ENCODE data around the gene TSPO. TPM values are rescaled to one million over a fixed set of nuclear protein-coding genes. Genes with fewer than 3 reads are reported as not detected.

Gene TSPO
- total RNA-seq, 1 experiment from 2014 or later, result 44.6 TPM

DNA sequence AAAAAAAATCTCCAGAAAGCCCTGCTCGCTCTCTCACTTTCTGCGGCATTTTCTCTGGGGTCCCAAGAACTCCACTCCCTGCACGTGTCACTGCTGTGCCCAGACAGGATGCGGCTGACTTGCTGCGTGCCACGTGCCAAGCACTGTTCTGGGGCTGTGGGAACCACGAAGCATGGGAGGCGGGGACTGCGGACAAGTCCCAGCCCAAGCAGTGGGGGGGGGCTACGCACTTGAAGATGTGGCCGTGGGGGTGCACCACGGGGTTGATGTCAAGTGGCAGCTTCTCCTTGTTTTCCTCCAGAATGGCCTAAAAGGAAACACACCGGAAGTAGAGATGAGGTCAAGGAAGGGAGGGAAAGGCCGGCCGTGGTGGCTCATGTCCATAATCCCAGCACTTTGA, 24.7 kb downstream of the TSPO start:
- POLR2A ChIA-PET, result no interaction called here
- intact Hi-C loops (cut with micrococcal nuclease; ENCODE audit: unreplicated experiment), result no loop called here
- no peaks in the 10 kb centered on the region for H3K9me3 Mint-ChIP-seq (ENCODE audit: unreplicated experiment)

GRCh38 chr22:43177479-43177878, 26.1 kb downstream of the TSPO start:
- Histone ChIP-seq H3K27me3 (replicated peaks; ENCODE audit: control insufficient read depth, insufficient read depth, low read length) (no peaks in the 10 kb centered on the region), H3K36me3 (ENCODE audit: control insufficient read depth, insufficient read depth, low read length) (peaks cover 6% of the 10 kb centered on the region), H3K4me1 (no peaks in the 10 kb centered on the region), H3K9me3 (no peaks in the 10 kb centered on the region), H3K4me3 (ENCODE audit: low read depth, low read length) (no peak overlapping the region)
- BruUV-seq (replicated peaks), result TSS peak; percentile 13
- Mint-ChIP-seq H3K4me1 (ENCODE audit: low read depth, unreplicated experiment) (no peaks in the 10 kb centered on the region), H3K27ac (ENCODE audit: unreplicated experiment) (no peak overlapping the region), H3K9me3 (ENCODE audit: unreplicated experiment) (no peaks in the 10 kb centered on the region), H3K36me3 (ENCODE audit: insufficient read depth, unreplicated experiment) (peaks cover 47% of the 10 kb centered on the region), H3K4me3 (ENCODE audit: unreplicated experiment) (no peak overlapping the region), H3K27me3 (ENCODE audit: insufficient read depth, unreplicated experiment) (no peaks in the 10 kb centered on the region)
- CTCF ChIA-PET, result no interaction called here
- no peak for TF ChIP-seq CTCF (IDR thresholded peaks at IDR 0.05; ENCODE audit: insufficient read depth in 1 of 2, low read depth in 1 of 2, low read length in 1 of 2, severe bottlenecking in 1 of 2, unreplicated experiment in 1 of 2)
- intact Hi-C loops (cut with micrococcal nuclease; ENCODE audit: unreplicated experiment), result no loop called here
- no peak for DNase-seq
- POLR2A ChIA-PET, result no interaction called here

More for the DNA sequence above, 24.7 kb downstream of the TSPO start:
- Mint-ChIP-seq H3K4me3 (ENCODE audit: unreplicated experiment) (no peak overlapping the region), H3K27me3 (ENCODE audit: insufficient read depth, unreplicated experiment) (no peaks in the 10 kb centered on the region), H3K27ac (ENCODE audit: unreplicated experiment) (no peak overlapping the region), H3K4me1 (ENCODE audit: low read depth, unreplicated experiment) (no peaks in the 10 kb centered on the region), H3K36me3 (ENCODE audit: insufficient read depth, unreplicated experiment) (peaks cover 45% of the 10 kb centered on the region)
- H3K27me3 ChIP-seq (replicated peaks; ENCODE audit: control insufficient read depth, insufficient read depth, low read length), result no peaks in the 10 kb centered on the region
- no TSS peak for BruUV-seq (replicated peaks)
- H3K4me3 ChIP-seq (ENCODE audit: low read depth, low read length), result no peak overlapping the region
- CTCF ChIA-PET, result no interaction called here
- H3K4me1 ChIP-seq, result no peaks in the 10 kb centered on the region
- H3K9me3 ChIP-seq, result no peaks in the 10 kb centered on the region
- no peak for TF ChIP-seq CTCF (IDR thresholded peaks at IDR 0.05; ENCODE audit: insufficient read depth in 1 of 2, low read depth in 1 of 2, low read length in 1 of 2, severe bottlenecking in 1 of 2, unreplicated experiment in 1 of 2)
- H3K36me3 ChIP-seq (ENCODE audit: control insufficient read depth, insufficient read depth, low read length), result peaks cover 8% of the 10 kb centered on the region
- no peak for DNase-seq

GRCh38 chr22:43179146-43179910, 28.0 kb downstream of the TSPO start:
- Mint-ChIP-seq H3K9me3 (ENCODE audit: unreplicated experiment) (no peaks in the 10 kb centered on the region), H3K27me3 (ENCODE audit: insufficient read depth, unreplicated experiment) (no peaks in the 10 kb centered on the region), H3K4me1 (ENCODE audit: low read depth, unreplicated experiment) (peaks cover 4% of the 10 kb centered on the region), H3K36me3 (ENCODE audit: insufficient read depth, unreplicated experiment) (peaks cover 39% of the 10 kb centered on the region), H3K4me3 (ENCODE audit: unreplicated experiment) (no peak overlapping the region), H3K27ac (ENCODE audit: unreplicated experiment) (no peak overlapping the region)
- no peak for TF ChIP-seq CTCF (IDR thresholded peaks at IDR 0.05; ENCODE audit: insufficient read depth in 1 of 2, low read depth in 1 of 2, low read length in 1 of 2, severe bottlenecking in 1 of 2, unreplicated experiment in 1 of 2)
- intact Hi-C loops (cut with micrococcal nuclease; ENCODE audit: unreplicated experiment), result no loop called here
- H3K4me1 ChIP-seq, result peaks cover under 1% of the 10 kb centered on the region; the same call in 1 of the 2 replicates
- H3K36me3 ChIP-seq (ENCODE audit: control insufficient read depth, insufficient read depth, low read length), result peaks cover 7% of the 10 kb centered on the region
- ChIA-PET POLR2A (no interaction called here), CTCF (no interaction called here)
- H3K27me3 ChIP-seq (replicated peaks; ENCODE audit: control insufficient read depth, insufficient read depth, low read length), result no peaks in the 10 kb centered on the region
- DNase-seq, result no peak
- H3K9me3 ChIP-seq, result no peaks in the 10 kb centered on the region
- BruUV-seq (replicated peaks), result no TSS peak
- H3K4me3 ChIP-seq (ENCODE audit: low read depth, low read length), result no peak overlapping the region

Measured in Caco-2 (cell line).